K562 (cell line): ENCODE results near the gene YIPF1. TPM values are rescaled to one million over a fixed set of nuclear protein-coding genes. Genes with fewer than 3 reads are reported as not detected.

ENCODE experiments used
- ATAC-seq: fragments of 200-7000 bp; cut with Tn5 transposase; 3 replicates; pipeline ENCODE4 v1.9.1; 2020; ENCODE audit warnings: moderate library complexity
- BruUV-seq: library from RNA; stranded (reverse); fragments of 400-500 nt; replicated peaks from 2 replicates; lab custom pipeline; 2021; lab: Mats Ljungman, UMichigan
- CTCF ChIA-PET: fragments of 300-600 bp; formaldehyde crosslinking; extraction: SDS; loops from one replicate; lab custom pipeline; 2021; ENCODE audit warnings: low intra/inter-chr PET ratio; lab: Yijun Ruan, JAX
- POLR2A ChIA-PET: fragments of 300-600, 350-650 bp; sonication (Branson Sonifier 250); formaldehyde crosslinking; extraction: SDS; loops from one replicate; lab custom pipeline; 2021; ENCODE audit warnings: antibody characterized with exemption, inconsistent platforms; lab: Yijun Ruan, JAX
- DNase-seq, 4 experiments: peaks; one replicate each; pipeline versions ENCODE4 v3.0.0 to v3.0.0-alpha.2; 2011 to 2018; ENCODE audit warnings: low spot score in 3 of 4, mixed read lengths in 3 of 4; ENCODE audit errors: extremely low read depth in 1 of 4
- FAIRE-seq: peaks from 2 replicates; lab custom pipeline; 2011; peaks lifted over from hg19 to GRCh38; lab: Jason Lieb, UNC
- H2AFZ ChIP-seq: 2 replicates; pipeline ENCODE4 v1.6.0; 2011; ENCODE audit warnings: low read depth, low read length, control low read depth, inconsistent platforms
- H3K27ac ChIP-seq: fragments of 200-600 bp; 3 replicates; pipeline ENCODE4 v1.8.0; 2011; ENCODE audit warnings: low read depth, mild to moderate bottlenecking, control low read depth, inconsistent platforms, low read length, moderate library complexity, mixed read lengths; ENCODE audit errors: extremely low read depth
- H3K27me3 ChIP-seq, 2 experiments: fragments of 300-600 bp in 1 of 2; 2 replicates in 1 of 2; 3 replicates in 1 of 2; pipeline versions ENCODE4 v1.6.0 to v1.8.0; 2011; ENCODE audit warnings: inconsistent platforms in 2 of 2, low read length in 2 of 2, mild to moderate bottlenecking in 1 of 2, mixed read lengths in 1 of 2, moderate library complexity in 1 of 2; ENCODE audit not compliant: control insufficient read depth in 2 of 2, insufficient read depth in 2 of 2
- H3K36me3 ChIP-seq: fragments of 300-600 bp; 3 replicates; pipeline ENCODE4 v1.8.0; 2011; ENCODE audit warnings: mild to moderate bottlenecking, low read length, inconsistent platforms; ENCODE audit not compliant: control insufficient read depth, insufficient read depth
- H3K4me1 ChIP-seq, 2 experiments: fragments of 200-600 bp in 1 of 2; replicated peaks in 1 of 2; 2 replicates in 1 of 2; 3 replicates in 1 of 2; pipeline versions ENCODE4 v1.5.1 to v1.8.0; 2011; ENCODE audit warnings: inconsistent platforms in 2 of 2, low read length in 2 of 2, mild to moderate bottlenecking in 1 of 2, mixed read lengths in 1 of 2, moderate library complexity in 1 of 2; ENCODE audit not compliant: control insufficient read depth in 2 of 2, insufficient read depth in 2 of 2
- H3K4me2 ChIP-seq: 2 replicates; pipeline ENCODE4 v1.6.1; 2011; ENCODE audit warnings: low read length, control low read depth, inconsistent platforms, mixed read lengths; ENCODE audit not compliant: insufficient read depth
- H3K4me3 ChIP-seq: fragments of 200-600 bp; sonication (generic), shearing (Covaris generic); 2 replicates; pipeline ENCODE4 v1.5.1; 2016; ENCODE audit warnings: control low read depth, inconsistent platforms
- H3K79me2 ChIP-seq: fragments of 200-600 bp; 3 replicates; pipeline ENCODE4 v1.8.0; 2011; ENCODE audit warnings: low read length, inconsistent platforms; ENCODE audit not compliant: control insufficient read depth, insufficient read depth
- H3K9ac ChIP-seq, 2 experiments: 2 replicates each; pipeline versions ENCODE4 v1.6.0 to v1.6.1; 2011; ENCODE audit warnings: low read depth in 2 of 2, low read length in 2 of 2, control low read depth in 1 of 2, inconsistent platforms in 1 of 2, mild to moderate bottlenecking in 1 of 2, mixed read lengths in 1 of 2; ENCODE audit not compliant: insufficient read depth in 1 of 2
- H3K9me1 ChIP-seq: one replicate; pipeline ENCODE4 v1.6.0; 2011; ENCODE audit warnings: inconsistent platforms, mild to moderate bottlenecking, low read length, moderate library complexity; ENCODE audit not compliant: control insufficient read depth, insufficient read depth
- H3K9me3 ChIP-seq: replicated peaks from 2 replicates; pipeline ENCODE4 v1.5.1; 2011; ENCODE audit warnings: low read depth, low read length, inconsistent platforms; ENCODE audit not compliant: control insufficient read depth, insufficient read depth
- H4K20me1 ChIP-seq: replicated peaks from 2 replicates; pipeline ENCODE4 v1.6.1; 2011; ENCODE audit warnings: low read length, inconsistent platforms, mixed read lengths; ENCODE audit not compliant: control insufficient read depth, insufficient read depth
- ARID3B ChIP-seq: fragments of 250-450 bp; sonication (Bioruptor Pico); IDR thresholded peaks from 2 replicates; pipeline ENCODE4 v1.4.0; 2020; ENCODE audit warnings: borderline replicate concordance
- BRF1 ChIP-seq: IDR thresholded peaks from 3 replicates; pipeline ENCODE4 v1.6.1; 2011; ENCODE audit warnings: borderline replicate concordance, mild to moderate bottlenecking; ENCODE audit not compliant: insufficient read length; ENCODE audit errors: extremely low read depth
- ELF2 ChIP-seq: fragments of 250-450 bp; sonication (Bioruptor Pico); IDR thresholded peaks from 2 replicates; pipeline ENCODE4 v1.5.0; 2021; ENCODE audit warnings: mild to moderate bottlenecking
- FOSL1 ChIP-seq: fragments of 200-800 bp; sonication (Bioruptor generic); conservative IDR thresholded peaks from 2 replicates; pipeline ENCODE4 v1.6.1; 2016; ENCODE audit warnings: missing genetic modification characterization, missing compliant biosample characterization
- SETDB1 ChIP-seq: IDR thresholded peaks from one replicate; pipeline ENCODE4 v1.6.1; 2012; ENCODE audit warnings: low read length, control low read depth, inconsistent platforms
- WGBS: fragments of 100-300 bp; shearing (Covaris generic); methylation state at CpG from one replicate; pipeline ENCODE4 v1.1.6; 2016; ENCODE audit warnings: low coverage, mixed read lengths; ENCODE audit not compliant: insufficient coverage; ENCODE audit errors: missing lambda C conversion rate; 5-methylcytosine and 5-hydroxymethylcytosine counted together
- in situ Hi-C: fragments of 300-500 bp; cut with MboI; formaldehyde crosslinking; loops from 4 replicates; pipeline ENCODE4 v1.15.0; 2018; ENCODE audit warnings: inconsistent platforms, mixed read lengths
- intact Hi-C: fragments of 100-400 bp; cut with micrococcal nuclease; formaldehyde crosslinking; loops from 2 replicates; pipeline ENCODE4 v1.14.2; 2022
- polyA plus RNA-seq, 8 experiments: library from polyadenylated mRNA; depleted of rRNA in 4 of 8; stranded (reverse) in 5 of 8; unstranded in 3 of 8; fragments of >200 nt; fragmentation: Nextera tagmentation in 2 of 8; fragmentation: Illumina TruSeq in 1 of 8; extraction: Ambion mirVana in 2 of 8; extraction: Trizol in 1 of 8; gene quantifications; 2 replicates each; pipeline versions ENCODE4 v1.2.1 to v1.2.3, GENCODE V29; 2011 to 2014; ENCODE audit warnings: inconsistent platforms in 1 of 8, missing spikeins in 1 of 8
- total RNA-seq, 7 experiments: library from RNA; depleted of rRNA in 6 of 7; stranded (reverse); fragments of >200 nt in 6 of 7; fragmentation: Illumina TruSeq in 2 of 7; extraction: Trizol in 2 of 7; gene quantifications; 2 replicates each; pipeline versions ENCODE4 v1.2.1 to v1.2.3, GENCODE V29; 2011 to 2021; ENCODE audit warnings: low replicate concordance in 1 of 7

YIPF1 gene
- total and polyA plus RNA-seq, 9 of the 15 experiments (the other 6 are each of a cell fraction or from before 2014, with no cell fraction given), result 11.5 to 37.5 (median 19.2) TPM

DNA sequence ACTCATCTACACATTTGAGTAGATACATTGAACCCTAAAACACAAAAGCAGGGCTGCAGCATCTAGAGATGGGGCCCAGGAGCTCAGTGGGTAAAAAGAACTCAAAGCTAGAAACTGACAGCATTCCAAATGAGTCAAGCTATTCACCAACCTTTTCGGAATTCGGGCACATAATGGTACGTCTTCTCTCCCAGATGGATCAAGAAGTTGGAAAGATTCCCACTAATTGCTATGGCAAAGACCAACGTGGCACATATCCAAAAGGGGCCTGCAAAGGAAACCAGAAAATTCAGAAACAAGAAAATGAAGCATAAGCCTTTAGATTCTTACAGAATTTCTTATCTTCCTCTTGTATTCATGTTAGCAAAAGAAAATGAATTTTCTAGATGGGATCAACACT, 18.4 kb downstream of the YIPF1 start:
- no peak overlapping the region for H3K4me3 ChIP-seq
- H3K9me1 ChIP-seq, result no peaks in the 10 kb centered on the region
- no peak for TF ChIP-seq ELF2 (CRISPR knock-in tag)
- TF ChIP-seq BRF1, result no peak
- TF ChIP-seq SETDB1, result no peak
- no peak for TF ChIP-seq FOSL1
- TF ChIP-seq ARID3B (CRISPR knock-in tag), result no peak
- no peaks in the 10 kb centered on the region for H4K20me1 ChIP-seq
- ChIA-PET POLR2A (interaction anchor here (0.9 to 3.0 kb wide), 5 partner anchors 8 to 77 kb away, joined by 3 to 14 read pairs (median 5); partner anchors contain the start of gene YIPF1), CTCF (no interaction called here)
- ATAC-seq, result no peak
- no peak overlapping the region for H3K27ac ChIP-seq
- H2AFZ ChIP-seq, result no peak overlapping the region
- no peaks in the 10 kb centered on the region for H3K27me3 ChIP-seq
- no TSS peak for BruUV-seq
- peaks cover 13% of the 10 kb centered on the region for H3K36me3 ChIP-seq
- 63% methylated on average over 4 of the region's 4 CpGs for WGBS
- H3K79me2 ChIP-seq, result no peaks in the 10 kb centered on the region
- H3K9ac ChIP-seq, result no peak overlapping the region
- no peak for DNase-seq
- FAIRE-seq, result no peak
- intact Hi-C loops (no loop called here), in situ Hi-C loops (no loop called here)
- no peaks in the 10 kb centered on the region for H3K4me1 ChIP-seq
- H3K9me3 ChIP-seq, result no peaks in the 10 kb centered on the region
- H3K4me2 ChIP-seq, result no peak overlapping the region
